ENCODE data around the gene GATC. TPM values are rescaled to one million over a fixed set of nuclear protein-coding genes. Genes with fewer than 3 reads are reported as not detected.

GATC gene
- polyA plus RNA-seq, 1 experiment: 14.8 TPM

GRCh38 chr12:120504587-120504986, 58.3 kb downstream of the GATC start:
- no peak for TF ChIP-seq CTCF (IDR thresholded peaks at IDR 0.05; ENCODE audit: insufficient read depth, low read depth, low read length)
- POLR2A ChIA-PET: no interaction called here
- Histone ChIP-seq H3K36me3 (ENCODE audit: control insufficient read depth, insufficient read depth, low read length) (peaks cover 7% of the 10 kb centered on the region; the same call in 1 of the 2 replicates), H3K4me3 (ENCODE audit: low read depth, low read length) (no peak overlapping the region), H3K27me3 (ENCODE audit: control insufficient read depth, insufficient read depth, low read length) (no peaks in the 10 kb centered on the region)
- DNase-seq (ENCODE audit: low read depth): no peak
- CTCF ChIA-PET: interaction anchor here (1.0 kb wide), 1 partner anchor 10 kb away, joined by 6 read pairs; no protein-coding TSS in a partner anchor

GRCh38 chr12:120508537-120508936, 62.3 kb downstream of the GATC start:
- H3K27me3 ChIP-seq (ENCODE audit: control insufficient read depth, insufficient read depth, low read length): no peaks in the 10 kb centered on the region
- ChIA-PET CTCF (interaction anchor here (0.9 kb wide), 1 partner anchor 9 kb away, joined by 3 read pairs; no protein-coding TSS in a partner anchor), POLR2A (no interaction called here)

More at GRCh38 chr12:120508537-120508936, 62.3 kb downstream of the GATC start:
- Histone ChIP-seq H3K36me3 (ENCODE audit: control insufficient read depth, insufficient read depth, low read length) (peaks cover 8% of the 10 kb centered on the region), H3K4me3 (ENCODE audit: low read depth, low read length) (no peak overlapping the region)
- DNase-seq (ENCODE audit: low read depth): no peak
- TF ChIP-seq CTCF (IDR thresholded peaks at IDR 0.05; ENCODE audit: insufficient read depth, low read depth, low read length): no peak

Small RNA genes lying within 50 kb of the gene (small RNA-seq; reads per million reads assigned to genes)
- not detected for gene RF00019 (ENCODE audit: insufficient read length, low read depth, low replicate concordance)

Other genes with a start within 250 kb of the GATC start
- gene RPLP0, start 245.3 kb upstream of the GATC start, polyA plus RNA-seq (2011; rRNA removed): 5,978 and 8,955 TPM in 2 replicates
- 23.9 and 41.8 TPM in 2 replicates for gene PXN, start 180.7 kb upstream of the GATC start, polyA plus RNA-seq (2011; rRNA removed)
- gene RNU4-2, start 154.5 kb upstream of the GATC start, polyA plus RNA-seq (2011; rRNA removed): not detected in 2 replicates
- gene RNU4-1, start 153.2 kb upstream of the GATC start, polyA plus RNA-seq (2011; rRNA removed): not detected in 2 replicates
- gene SIRT4, start 144.1 kb upstream of the GATC start, polyA plus RNA-seq (2011; rRNA removed): 1.2 and 1.5 TPM in 2 replicates
- gene PLA2G1B, start 118.7 kb upstream of the GATC start, polyA plus RNA-seq (2011; rRNA removed): not detected in 2 replicates
- not detected in 2 replicates for gene MSI1, start 77.3 kb upstream of the GATC start, polyA plus RNA-seq (2011; rRNA removed)
- 362 and 557 TPM in 2 replicates for gene COX6A1, start 8.3 kb upstream of the GATC start, polyA plus RNA-seq (2011; rRNA removed)
- 24.7 and 45.0 TPM in 2 replicates for gene TRIAP1, start 60 bp upstream of the GATC start, polyA plus RNA-seq (2011; rRNA removed)
- 88.0 and 108 TPM in 2 replicates for gene SRSF9, start 23.3 kb downstream of the GATC start, polyA plus RNA-seq (2011; rRNA removed)
- gene DYNLL1, start 49.7 kb downstream of the GATC start, polyA plus RNA-seq (2011; rRNA removed): 358 and 610 TPM in 2 replicates
- gene COQ5, start 82.7 kb downstream of the GATC start, polyA plus RNA-seq (2011; rRNA removed): 27.7 and 44.4 TPM in 2 replicates
- gene RNF10, start 87.9 kb downstream of the GATC start, polyA plus RNA-seq (2011; rRNA removed): 64.1 and 98.8 TPM in 2 replicates
- 46.7 and 48.0 TPM in 2 replicates for gene POP5, start 135.0 kb downstream of the GATC start, polyA plus RNA-seq (2011; rRNA removed)
- gene CABP1, start 194.2 kb downstream of the GATC start, polyA plus RNA-seq (2011; rRNA removed): 0.32 TPM in 1 of 2 replicates, not detected in the other
- 34.3 and 49.4 TPM in 2 replicates for gene MLEC, start 240.7 kb downstream of the GATC start, polyA plus RNA-seq (2011; rRNA removed)